Measurements from ENCODE around the gene KIF16B.
"Not testable (repeated sequence)": the region's sequence is repeated elsewhere in the genome, so short reads cannot be mapped to it uniquely, and the experiment has no call there.

Gene KIF16B

DNA sequence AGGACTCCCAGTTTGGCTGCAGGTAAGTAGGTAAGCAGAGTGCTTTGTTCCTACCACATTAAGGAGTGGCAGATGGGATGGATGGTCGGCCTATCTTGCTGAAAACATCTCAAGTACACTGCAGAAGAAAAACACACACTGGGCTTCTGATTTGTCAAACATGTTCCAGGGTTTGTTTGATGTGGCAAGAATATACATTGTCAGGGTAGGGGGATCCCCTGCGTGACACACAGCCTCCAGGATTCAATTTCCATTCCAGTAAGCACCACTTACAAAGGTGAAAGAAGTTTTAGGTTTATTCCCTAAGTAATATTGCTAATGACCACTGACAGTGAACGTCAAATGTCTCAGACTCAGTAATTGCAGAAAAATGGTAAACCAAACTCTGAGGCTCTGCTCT, 26.0 kb upstream of the KIF16B start:
- Histone ChIP-seq H3K27ac (replicated peaks) (no peak overlapping the region), H3K4me3 (replicated peaks; ENCODE audit: insufficient read depth, low read length) (no peak overlapping the region), H3K27me3 (ENCODE audit: insufficient read depth, poor library complexity, severe bottlenecking) (no peaks in the 10 kb centered on the region)
- TF ChIP-seq SPI1 (IDR thresholded peaks at IDR 0.05; ENCODE audit: borderline replicate concordance, low read depth), result no peak
- TF ChIP-seq, protein P1, sequence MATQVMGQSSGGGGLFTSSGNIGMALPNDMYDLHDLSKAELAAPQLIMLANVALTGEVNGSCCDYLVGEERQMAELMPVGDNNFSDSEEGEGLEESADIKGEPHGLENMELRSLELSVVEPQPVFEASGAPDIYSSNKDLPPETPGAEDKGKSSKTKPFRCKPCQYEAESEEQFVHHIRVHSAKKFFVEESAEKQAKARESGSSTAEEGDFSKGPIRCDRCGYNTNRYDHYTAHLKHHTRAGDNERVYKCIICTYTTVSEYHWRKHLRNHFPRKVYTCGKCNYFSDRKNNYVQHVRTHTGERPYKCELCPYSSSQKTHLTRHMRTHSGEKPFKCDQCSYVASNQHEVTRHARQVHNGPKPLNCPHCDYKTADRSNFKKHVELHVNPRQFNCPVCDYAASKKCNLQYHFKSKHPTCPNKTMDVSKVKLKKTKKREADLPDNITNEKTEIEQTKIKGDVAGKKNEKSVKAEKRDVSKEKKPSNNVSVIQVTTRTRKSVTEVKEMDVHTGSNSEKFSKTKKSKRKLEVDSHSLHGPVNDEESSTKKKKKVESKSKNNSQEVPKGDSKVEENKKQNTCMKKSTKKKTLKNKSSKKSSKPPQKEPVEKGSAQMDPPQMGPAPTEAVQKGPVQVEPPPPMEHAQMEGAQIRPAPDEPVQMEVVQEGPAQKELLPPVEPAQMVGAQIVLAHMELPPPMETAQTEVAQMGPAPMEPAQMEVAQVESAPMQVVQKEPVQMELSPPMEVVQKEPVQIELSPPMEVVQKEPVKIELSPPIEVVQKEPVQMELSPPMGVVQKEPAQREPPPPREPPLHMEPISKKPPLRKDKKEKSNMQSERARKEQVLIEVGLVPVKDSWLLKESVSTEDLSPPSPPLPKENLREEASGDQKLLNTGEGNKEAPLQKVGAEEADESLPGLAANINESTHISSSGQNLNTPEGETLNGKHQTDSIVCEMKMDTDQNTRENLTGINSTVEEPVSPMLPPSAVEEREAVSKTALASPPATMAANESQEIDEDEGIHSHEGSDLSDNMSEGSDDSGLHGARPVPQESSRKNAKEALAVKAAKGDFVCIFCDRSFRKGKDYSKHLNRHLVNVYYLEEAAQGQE (IDR thresholded peaks at IDR 0.05; ENCODE audit: insufficient replicate concordance, low read depth), result no peak
- TF ChIP-seq, protein P2, sequence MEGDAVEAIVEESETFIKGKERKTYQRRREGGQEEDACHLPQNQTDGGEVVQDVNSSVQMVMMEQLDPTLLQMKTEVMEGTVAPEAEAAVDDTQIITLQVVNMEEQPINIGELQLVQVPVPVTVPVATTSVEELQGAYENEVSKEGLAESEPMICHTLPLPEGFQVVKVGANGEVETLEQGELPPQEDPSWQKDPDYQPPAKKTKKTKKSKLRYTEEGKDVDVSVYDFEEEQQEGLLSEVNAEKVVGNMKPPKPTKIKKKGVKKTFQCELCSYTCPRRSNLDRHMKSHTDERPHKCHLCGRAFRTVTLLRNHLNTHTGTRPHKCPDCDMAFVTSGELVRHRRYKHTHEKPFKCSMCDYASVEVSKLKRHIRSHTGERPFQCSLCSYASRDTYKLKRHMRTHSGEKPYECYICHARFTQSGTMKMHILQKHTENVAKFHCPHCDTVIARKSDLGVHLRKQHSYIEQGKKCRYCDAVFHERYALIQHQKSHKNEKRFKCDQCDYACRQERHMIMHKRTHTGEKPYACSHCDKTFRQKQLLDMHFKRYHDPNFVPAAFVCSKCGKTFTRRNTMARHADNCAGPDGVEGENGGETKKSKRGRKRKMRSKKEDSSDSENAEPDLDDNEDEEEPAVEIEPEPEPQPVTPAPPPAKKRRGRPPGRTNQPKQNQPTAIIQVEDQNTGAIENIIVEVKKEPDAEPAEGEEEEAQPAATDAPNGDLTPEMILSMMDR (IDR thresholded peaks at IDR 0.05; ENCODE audit: insufficient read depth, low read length), result no peak
- no peak for TF ChIP-seq GABPA (IDR thresholded peaks at IDR 0.05; ENCODE audit: low read depth)
- no peak for TF ChIP-seq POLR2AphosphoS5 (IDR thresholded peaks at IDR 0.05; ENCODE audit: low read depth)
- DNase-seq (ENCODE audit: low read depth in 1 of 2, low spot score in 1 of 2), result no peak

DNA sequence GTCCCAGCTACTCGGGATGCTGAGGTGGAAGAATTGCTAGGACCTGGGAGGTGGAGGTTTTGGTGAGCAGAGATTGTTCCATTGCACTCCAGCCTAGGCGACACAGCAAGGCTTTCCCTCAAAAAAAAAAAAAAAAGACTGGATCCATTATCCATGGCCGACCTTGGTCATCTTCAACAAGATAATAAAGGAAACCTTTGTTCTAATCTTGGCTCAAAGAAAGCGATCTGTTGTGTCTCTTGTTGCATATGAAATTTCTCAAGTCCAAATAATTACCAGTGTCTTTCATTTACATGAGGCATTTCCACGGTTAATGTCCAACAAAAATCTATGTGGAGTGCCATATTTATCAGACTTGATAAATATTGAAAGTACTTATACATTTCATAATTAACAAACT, 23.7 kb upstream of the KIF16B start:
- Histone ChIP-seq H3K27me3 (ENCODE audit: insufficient read depth, poor library complexity, severe bottlenecking) (no peaks in the 10 kb centered on the region), H3K27ac (replicated peaks) (no peak overlapping the region), H3K4me3 (replicated peaks; ENCODE audit: insufficient read depth, low read length) (no peak overlapping the region)
- TF ChIP-seq GABPA (IDR thresholded peaks at IDR 0.05; ENCODE audit: low read depth) (no peak), POLR2AphosphoS5 (IDR thresholded peaks at IDR 0.05; ENCODE audit: low read depth) (no peak), SPI1 (IDR thresholded peaks at IDR 0.05; ENCODE audit: borderline replicate concordance, low read depth) (no peak)
- TF ChIP-seq, protein P2 (IDR thresholded peaks at IDR 0.05; ENCODE audit: insufficient read depth, low read length), result no peak
- TF ChIP-seq, protein P1 (IDR thresholded peaks at IDR 0.05; ENCODE audit: insufficient replicate concordance, low read depth), result no peak
- DNase-seq (ENCODE audit: low read depth in 1 of 2, low spot score in 1 of 2), result no peak

DNA sequence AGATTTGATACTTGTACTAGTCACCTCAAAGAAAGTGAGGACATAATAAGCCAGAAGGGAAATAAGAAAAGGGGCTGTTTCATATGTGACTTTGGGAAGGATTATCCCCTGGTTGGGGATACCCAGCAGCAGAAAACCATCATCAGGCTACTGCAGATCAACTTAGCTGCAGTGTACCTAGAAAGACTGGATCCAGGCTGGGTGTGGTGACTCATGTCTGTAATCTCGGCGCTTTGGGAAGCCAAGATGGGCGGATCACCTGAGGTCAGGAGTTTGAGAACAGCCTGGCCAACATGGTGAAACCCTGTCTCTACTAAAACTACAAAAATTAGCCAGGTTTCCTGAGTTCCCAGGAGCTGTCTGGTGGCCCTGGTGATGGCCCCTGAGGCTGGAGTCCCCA, 23.2 kb upstream of the KIF16B start:
- H3K27me3 ChIP-seq (ENCODE audit: insufficient read depth, poor library complexity, severe bottlenecking); DNase-seq (ENCODE audit: low read depth in 1 of 2, low spot score in 1 of 2); H3K4me3 ChIP-seq (replicated peaks; ENCODE audit: insufficient read depth, low read length); H3K27ac ChIP-seq (replicated peaks): not testable (repeated sequence)

DNA sequence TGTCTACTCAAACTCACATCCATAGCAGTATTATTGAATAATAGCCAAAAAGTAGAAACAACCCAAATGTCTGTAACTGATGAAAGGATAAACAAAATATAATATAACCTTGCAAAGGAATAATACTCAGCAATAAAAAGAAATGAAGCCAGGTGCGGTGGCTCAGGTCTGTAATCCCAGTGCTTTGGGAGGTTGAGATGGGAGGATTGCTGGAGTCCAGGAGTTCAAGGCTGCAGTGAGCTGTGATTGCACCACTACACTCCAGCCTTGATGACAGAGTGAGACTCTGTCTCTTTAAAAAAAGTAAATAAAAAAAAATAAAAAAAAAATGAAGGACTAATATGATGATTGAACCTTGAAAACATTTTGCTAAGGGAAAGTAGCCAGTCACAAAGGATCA, 22.1 kb upstream of the KIF16B start:
- no peak overlapping the region for H3K4me3 ChIP-seq (replicated peaks; ENCODE audit: insufficient read depth, low read length)
- TF ChIP-seq POLR2AphosphoS5 (IDR thresholded peaks at IDR 0.05; ENCODE audit: low read depth) (no peak), GABPA (IDR thresholded peaks at IDR 0.05; ENCODE audit: low read depth) (no peak), SPI1 (IDR thresholded peaks at IDR 0.05; ENCODE audit: borderline replicate concordance, low read depth) (no peak)
- TF ChIP-seq, protein P1 (IDR thresholded peaks at IDR 0.05; ENCODE audit: insufficient replicate concordance, low read depth), result no peak
- TF ChIP-seq, protein P2 (IDR thresholded peaks at IDR 0.05; ENCODE audit: insufficient read depth, low read length), result no peak
- DNase-seq (ENCODE audit: low read depth in 1 of 2, low spot score in 1 of 2), result no peak
- no peaks in the 10 kb centered on the region for H3K27me3 ChIP-seq (ENCODE audit: insufficient read depth, poor library complexity, severe bottlenecking)
- no peak overlapping the region for H3K27ac ChIP-seq (replicated peaks)
